ENCODE measurements around the gene REC114.
A peak's percentile ranks its signal among the peaks of the same experiment; 100 is the strongest.
"Not testable (repeated sequence)": the region's sequence is repeated elsewhere in the genome, so short reads cannot be mapped to it uniquely, and the experiment has no call there.

Gene REC114

DNA sequence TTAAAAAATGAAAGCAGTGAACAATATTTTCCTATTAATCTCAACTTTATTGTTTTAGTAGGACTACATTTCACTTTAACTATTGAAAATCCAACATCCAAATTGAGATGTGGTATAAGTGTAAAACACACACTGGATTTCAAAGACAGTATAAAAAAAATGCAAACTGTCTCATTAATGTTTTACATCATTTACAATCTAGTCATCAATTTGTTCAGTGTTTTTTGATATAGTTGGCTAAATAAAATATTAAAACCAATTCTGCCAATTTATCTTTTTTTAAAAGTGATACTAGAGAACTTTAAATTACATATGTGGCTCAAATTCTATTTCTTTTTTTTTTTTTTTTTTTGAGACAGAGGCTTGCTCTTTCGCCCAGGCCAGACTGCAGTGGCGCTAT is 95.2 kb downstream of the REC114 start:
- no peaks in the 10 kb centered on the region for H3K9me3 Mint-ChIP-seq
- no peaks in the 10 kb centered on the region for H3K27me3 Mint-ChIP-seq
- H3K4me1 Mint-ChIP-seq (ENCODE audit: low read depth) = no peaks in the 10 kb centered on the region
- no peaks in the 10 kb centered on the region for H3K36me3 Mint-ChIP-seq (ENCODE audit: low read depth)
- H3K4me3 Mint-ChIP-seq = no peak overlapping the region
- no peak overlapping the region for H3K27ac Mint-ChIP-seq

DNA sequence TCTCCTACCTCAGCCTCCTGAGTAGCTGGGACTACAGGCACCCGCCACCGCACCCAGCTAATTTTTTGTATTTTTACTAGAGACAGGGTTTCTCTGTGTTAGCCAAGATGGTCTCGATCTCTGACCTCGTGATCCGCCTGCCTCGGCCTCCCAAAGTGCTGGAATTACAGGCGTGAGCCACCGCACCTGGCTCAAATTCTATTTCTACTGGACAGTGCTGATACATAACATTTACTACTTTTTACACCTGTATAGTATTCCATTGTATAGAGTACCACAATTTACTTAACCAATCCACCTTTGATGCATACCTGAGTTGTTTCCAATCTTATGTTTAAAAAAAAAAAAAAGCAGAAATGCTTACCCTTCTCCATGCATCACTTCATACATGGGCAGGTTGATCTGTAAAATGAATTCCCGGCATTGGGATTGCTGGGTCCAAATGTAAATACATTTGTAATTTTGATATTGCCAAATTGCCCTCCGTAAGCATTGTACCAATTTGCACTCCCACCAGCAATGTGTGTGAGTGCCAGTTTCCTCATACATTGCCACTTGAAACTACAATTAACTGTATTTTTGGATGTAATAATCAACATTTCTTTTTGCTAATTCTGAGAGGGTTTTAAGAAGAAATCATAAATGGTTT is 95.7 kb downstream of the REC114 start:
- no peaks in the 10 kb centered on the region for H3K36me3 Mint-ChIP-seq (ENCODE audit: low read depth)
- no peak overlapping the region for H3K4me3 Mint-ChIP-seq
- no peaks in the 10 kb centered on the region for H3K9me3 Mint-ChIP-seq
- no peaks in the 10 kb centered on the region for H3K4me1 Mint-ChIP-seq (ENCODE audit: low read depth)
- no peaks in the 10 kb centered on the region for H3K27me3 Mint-ChIP-seq
- H3K27ac Mint-ChIP-seq = no peak overlapping the region

DNA sequence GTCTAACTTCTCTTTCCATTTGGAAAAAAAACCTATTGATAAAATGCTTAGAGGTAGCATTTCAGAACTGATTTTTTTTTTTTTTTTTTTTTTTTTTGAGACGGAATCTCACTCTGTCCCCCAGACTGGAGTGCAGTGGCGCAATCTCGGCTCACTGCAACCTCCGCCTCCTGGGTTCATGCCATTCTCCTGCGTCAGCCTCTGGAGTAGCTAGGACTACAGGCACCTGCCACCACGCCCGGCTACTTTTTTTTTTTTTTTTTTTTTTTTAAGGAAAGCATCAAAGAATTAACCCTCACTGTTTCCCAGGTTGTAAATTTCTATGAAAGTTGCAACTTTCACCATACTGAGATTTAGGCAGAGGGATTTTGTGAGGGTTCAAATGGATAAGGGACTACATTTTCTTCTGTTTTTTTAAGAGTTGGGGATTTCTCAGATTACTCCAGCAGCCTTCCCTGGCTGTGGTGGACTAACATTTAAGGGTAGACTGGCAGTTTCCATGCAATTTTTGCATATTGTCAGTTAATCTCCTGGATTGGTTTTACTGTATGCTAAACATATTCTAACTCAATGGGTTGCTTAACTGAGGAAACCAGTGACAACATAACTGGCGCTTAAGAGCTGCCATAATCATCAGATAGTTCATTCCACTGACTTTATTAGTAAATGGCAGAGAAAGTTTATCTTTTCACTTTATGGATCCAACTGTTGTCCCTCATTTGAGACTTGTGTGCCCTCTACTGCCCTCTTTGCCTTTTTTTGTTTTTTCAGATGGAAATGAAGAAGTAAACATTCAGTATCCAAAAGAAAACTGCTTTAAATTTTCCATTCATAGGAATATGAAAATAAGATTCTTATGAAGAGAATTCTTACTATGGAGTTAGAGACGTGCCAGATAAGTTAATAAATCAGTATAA is 96.5 kb downstream of the REC114 start:
- Mint-ChIP-seq H3K9me3 (no peaks in the 10 kb centered on the region), H3K4me1 (ENCODE audit: low read depth) (no peaks in the 10 kb centered on the region), H3K27me3 (no peaks in the 10 kb centered on the region), H3K27ac (no peak overlapping the region), H3K4me3 (no peak overlapping the region), H3K36me3 (ENCODE audit: low read depth) (no peaks in the 10 kb centered on the region)

DNA sequence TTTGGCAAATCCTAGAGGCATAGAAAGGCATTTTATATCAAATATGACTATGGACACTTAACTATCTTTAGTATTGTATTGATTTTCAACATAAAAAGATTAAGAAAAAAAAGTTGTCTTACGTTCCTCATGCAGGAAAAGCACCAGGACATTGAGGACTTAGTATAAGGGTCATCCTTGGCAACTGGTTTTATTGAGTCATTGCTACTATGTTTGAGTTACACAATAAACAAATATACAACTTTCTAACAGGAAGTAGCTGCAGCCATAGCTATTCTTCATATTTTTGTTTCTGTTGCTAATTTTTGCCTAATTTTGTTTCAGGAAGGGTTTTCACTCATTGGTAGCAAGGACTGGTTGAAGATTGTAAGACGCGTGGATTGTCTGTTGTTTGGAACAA is 97.2 kb downstream of the REC114 start:
- H3K36me3 Mint-ChIP-seq (ENCODE audit: low read depth) = no peaks in the 10 kb centered on the region
- H3K27ac Mint-ChIP-seq = no peak overlapping the region
- H3K4me3 Mint-ChIP-seq = no peak overlapping the region
- no peaks in the 10 kb centered on the region for H3K4me1 Mint-ChIP-seq (ENCODE audit: low read depth)
- H3K9me3 Mint-ChIP-seq = no peaks in the 10 kb centered on the region
- no peaks in the 10 kb centered on the region for H3K27me3 Mint-ChIP-seq

DNA sequence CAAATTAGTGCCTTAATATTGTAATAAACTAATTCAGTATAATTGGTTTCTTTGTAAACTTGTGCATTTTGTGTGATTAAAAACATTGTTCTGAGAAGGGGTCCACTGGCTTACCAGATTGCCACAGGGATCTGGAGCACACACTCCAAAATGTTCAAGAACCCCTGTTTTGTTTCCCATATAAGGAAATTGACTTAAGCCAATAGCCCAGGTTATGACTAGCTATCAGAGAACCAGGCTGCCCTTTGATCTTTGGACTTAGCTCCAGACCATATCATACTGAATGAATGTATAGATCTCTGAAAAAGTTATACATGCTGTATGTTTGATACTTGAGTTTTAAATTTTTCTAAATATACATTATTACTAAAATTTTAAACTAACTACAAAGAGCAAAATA is 98.5 kb downstream of the REC114 start:
- Mint-ChIP-seq H3K4me1 (ENCODE audit: low read depth) (no peaks in the 10 kb centered on the region), H3K36me3 (ENCODE audit: low read depth) (no peaks in the 10 kb centered on the region), H3K4me3 (no peak overlapping the region), H3K9me3 (no peaks in the 10 kb centered on the region), H3K27ac (no peak overlapping the region), H3K27me3 (no peaks in the 10 kb centered on the region)

DNA sequence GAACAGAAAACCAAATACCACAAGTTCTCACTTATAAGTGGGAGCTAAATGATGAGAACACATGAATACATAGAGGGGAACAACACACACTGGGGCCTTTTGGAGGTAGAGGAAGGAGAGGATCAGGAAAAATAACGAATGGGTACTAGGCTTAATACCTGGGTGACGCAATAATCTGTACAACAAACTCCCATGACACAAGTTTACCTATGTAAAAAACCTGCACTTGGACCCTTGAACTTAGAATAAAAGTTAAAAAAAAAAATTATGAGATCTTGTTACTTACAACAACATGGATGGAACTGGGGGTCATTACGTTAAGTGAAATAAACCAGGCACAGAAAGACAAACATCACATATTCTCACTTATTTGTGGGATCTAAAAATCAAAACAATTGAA is 106.0 kb downstream of the REC114 start:
- not testable (repeated sequence) for H3K4me3 Mint-ChIP-seq; H3K9me3 Mint-ChIP-seq; H3K4me1 Mint-ChIP-seq (ENCODE audit: low read depth); H3K27me3 Mint-ChIP-seq; H3K36me3 Mint-ChIP-seq (ENCODE audit: low read depth); H3K27ac Mint-ChIP-seq

DNA sequence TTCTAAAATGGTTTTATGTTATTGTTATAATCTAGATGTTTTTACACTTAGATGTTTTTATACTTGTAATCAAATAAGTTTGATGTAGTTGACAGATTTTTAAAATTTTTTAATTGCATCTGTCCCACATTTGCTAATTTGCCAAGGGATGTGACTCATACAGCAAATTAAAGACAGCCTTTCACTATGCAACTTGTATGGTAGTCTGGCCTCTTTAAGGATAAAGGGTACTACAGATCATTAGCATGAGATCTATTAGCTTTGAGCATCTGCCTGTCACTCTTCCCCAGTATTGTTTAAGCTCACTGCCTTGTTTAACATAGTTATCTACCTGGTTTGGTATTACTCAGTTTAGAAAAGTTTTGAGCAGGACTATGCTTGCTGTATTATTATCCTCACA is 107.2 kb downstream of the REC114 start:
- H3K36me3 Mint-ChIP-seq (ENCODE audit: low read depth) = no peaks in the 10 kb centered on the region
- no peak overlapping the region for H3K4me3 Mint-ChIP-seq
- no peaks in the 10 kb centered on the region for H3K9me3 Mint-ChIP-seq
- H3K27me3 Mint-ChIP-seq = no peaks in the 10 kb centered on the region
- no peaks in the 10 kb centered on the region for H3K4me1 Mint-ChIP-seq (ENCODE audit: low read depth)
- H3K27ac Mint-ChIP-seq = no peak overlapping the region

DNA sequence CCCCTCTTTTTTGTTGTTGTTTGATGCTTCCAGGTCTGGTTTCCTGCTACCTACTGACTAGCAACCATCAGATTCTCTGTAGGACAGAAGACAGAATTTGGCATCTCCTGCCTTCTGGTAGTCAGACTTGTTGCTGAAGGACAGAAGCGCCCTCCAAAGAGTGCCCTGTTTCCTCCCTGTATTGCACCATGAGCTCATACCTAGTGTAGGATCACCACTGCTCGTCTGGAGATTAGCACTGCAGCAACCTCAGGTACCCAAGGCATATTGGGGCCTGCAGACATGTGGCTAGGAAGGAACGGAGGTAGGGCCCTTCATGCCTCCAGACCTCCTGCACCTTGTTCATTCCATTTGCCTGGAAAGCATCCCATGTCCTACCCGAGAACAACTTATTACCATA is 112.1 kb downstream of the REC114 start:
- Mint-ChIP-seq H3K27ac (no peak overlapping the region), H3K27me3 (no peaks in the 10 kb centered on the region), H3K9me3 (no peaks in the 10 kb centered on the region), H3K36me3 (ENCODE audit: low read depth) (peaks cover 34% of the 10 kb centered on the region), H3K4me1 (ENCODE audit: low read depth) (no peaks in the 10 kb centered on the region), H3K4me3 (no peak overlapping the region)

DNA sequence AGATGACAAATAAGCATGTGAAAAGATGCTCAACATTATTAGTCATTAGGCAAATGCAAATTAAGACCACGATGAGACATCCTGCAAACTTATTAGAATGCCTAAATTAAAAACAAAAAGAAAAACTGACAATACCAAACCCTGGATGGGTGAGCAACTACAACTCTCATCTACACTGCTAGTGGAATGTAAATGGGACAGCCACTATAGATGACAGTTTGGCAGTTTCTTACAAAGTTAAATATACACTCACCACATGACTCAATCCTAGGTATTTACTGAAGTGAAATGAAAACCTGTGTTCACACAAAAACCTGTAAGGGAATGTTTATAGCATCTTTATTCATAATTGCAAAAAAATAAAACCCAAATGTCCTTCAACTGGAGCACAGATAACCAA is 115.6 kb downstream of the REC114 start:
- Mint-ChIP-seq H3K9me3 (no peaks in the 10 kb centered on the region), H3K4me3 (no peak overlapping the region), H3K4me1 (ENCODE audit: low read depth) (no peaks in the 10 kb centered on the region), H3K36me3 (ENCODE audit: low read depth) (peaks cover 61% of the 10 kb centered on the region), H3K27me3 (no peaks in the 10 kb centered on the region), H3K27ac (no peak overlapping the region)

DNA sequence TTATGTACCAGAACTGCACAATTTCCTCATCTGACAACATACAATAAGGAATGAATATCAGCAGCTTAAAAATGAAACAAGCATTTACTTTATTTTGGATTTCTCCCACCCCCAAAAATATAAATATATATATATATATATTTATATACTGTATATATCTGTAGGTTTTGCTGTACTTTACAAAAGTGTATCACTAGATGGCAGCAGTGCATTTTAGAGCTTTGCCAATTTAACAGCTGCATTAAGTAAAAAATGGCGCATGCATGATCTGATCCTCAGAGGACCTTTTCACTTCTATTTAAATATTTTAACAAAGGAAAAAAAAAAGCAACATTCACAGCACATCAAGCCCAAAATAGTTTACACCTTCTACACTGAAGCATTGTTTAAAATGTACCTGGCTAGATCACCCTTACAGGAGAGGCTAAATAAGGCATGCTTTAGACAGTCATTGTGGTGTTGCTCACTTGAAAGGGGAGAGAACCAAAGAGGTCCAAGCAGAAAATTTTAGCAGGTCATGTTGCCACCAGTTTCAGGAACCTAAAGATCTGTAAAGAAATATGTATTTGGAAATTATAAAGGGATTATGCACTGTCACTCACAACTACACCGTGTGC is 117.6 kb downstream of the REC114 start:
- peaks cover 76% of the 10 kb centered on the region for H3K36me3 Mint-ChIP-seq (ENCODE audit: low read depth)
- no peaks in the 10 kb centered on the region for H3K9me3 Mint-ChIP-seq
- H3K4me1 Mint-ChIP-seq (ENCODE audit: low read depth) = peaks cover 4% of the 10 kb centered on the region
- no peaks in the 10 kb centered on the region for H3K27me3 Mint-ChIP-seq
- no peak overlapping the region for H3K4me3 Mint-ChIP-seq
- H3K27ac Mint-ChIP-seq = no peak overlapping the region

DNA sequence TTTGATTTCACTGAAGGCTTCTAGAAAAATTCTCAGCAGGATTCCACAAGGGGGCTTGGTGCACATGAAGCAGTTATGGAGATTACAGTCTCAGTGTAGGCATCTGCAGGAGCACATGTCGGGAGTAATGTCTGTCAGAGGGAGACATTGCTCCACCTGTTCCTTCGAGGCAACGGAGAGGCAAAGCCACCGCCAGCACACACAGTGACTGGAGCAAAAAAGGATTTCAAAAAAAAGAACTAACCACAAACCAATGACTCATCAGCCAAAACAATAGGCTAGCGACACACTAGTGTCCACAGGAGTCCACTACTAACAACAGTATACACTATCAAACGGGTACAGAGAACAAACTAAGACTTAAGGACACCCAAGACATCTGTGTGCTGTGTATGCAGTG is 121.3 kb downstream of the REC114 start:
- H3K36me3 Mint-ChIP-seq (ENCODE audit: low read depth) = peaks cover 72% of the 10 kb centered on the region
- peak overlapping the region; percentile 28 for H3K27ac Mint-ChIP-seq
- no peaks in the 10 kb centered on the region for H3K27me3 Mint-ChIP-seq
- H3K4me1 Mint-ChIP-seq (ENCODE audit: low read depth) = peaks cover 4% of the 10 kb centered on the region
- no peaks in the 10 kb centered on the region for H3K9me3 Mint-ChIP-seq
- H3K4me3 Mint-ChIP-seq = no peak overlapping the region

DNA sequence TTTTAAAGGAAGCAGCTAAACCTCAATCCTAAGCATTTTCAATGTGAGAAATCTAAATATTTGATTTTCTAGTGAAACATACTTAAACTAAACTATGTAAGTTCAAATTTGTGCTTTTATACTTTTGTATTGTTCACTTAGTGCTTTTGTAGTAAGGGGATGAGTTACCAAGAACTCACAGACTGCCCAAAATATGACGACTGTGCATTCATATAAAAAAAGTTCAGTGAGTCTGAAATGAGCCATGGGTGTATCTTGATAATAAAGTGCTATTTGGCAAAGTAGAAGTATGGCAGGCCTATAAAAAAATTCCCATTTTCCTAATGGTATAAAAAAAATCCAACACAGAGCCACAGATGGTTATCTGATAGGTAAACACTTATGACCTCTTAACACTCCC is 124.1 kb downstream of the REC114 start:
- no peaks in the 10 kb centered on the region for H3K27me3 Mint-ChIP-seq
- H3K4me3 Mint-ChIP-seq = no peak overlapping the region
- H3K27ac Mint-ChIP-seq = no peak overlapping the region
- peaks cover 77% of the 10 kb centered on the region for H3K36me3 Mint-ChIP-seq (ENCODE audit: low read depth)
- H3K9me3 Mint-ChIP-seq = no peaks in the 10 kb centered on the region
- peaks cover 11% of the 10 kb centered on the region for H3K4me1 Mint-ChIP-seq (ENCODE audit: low read depth)

DNA sequence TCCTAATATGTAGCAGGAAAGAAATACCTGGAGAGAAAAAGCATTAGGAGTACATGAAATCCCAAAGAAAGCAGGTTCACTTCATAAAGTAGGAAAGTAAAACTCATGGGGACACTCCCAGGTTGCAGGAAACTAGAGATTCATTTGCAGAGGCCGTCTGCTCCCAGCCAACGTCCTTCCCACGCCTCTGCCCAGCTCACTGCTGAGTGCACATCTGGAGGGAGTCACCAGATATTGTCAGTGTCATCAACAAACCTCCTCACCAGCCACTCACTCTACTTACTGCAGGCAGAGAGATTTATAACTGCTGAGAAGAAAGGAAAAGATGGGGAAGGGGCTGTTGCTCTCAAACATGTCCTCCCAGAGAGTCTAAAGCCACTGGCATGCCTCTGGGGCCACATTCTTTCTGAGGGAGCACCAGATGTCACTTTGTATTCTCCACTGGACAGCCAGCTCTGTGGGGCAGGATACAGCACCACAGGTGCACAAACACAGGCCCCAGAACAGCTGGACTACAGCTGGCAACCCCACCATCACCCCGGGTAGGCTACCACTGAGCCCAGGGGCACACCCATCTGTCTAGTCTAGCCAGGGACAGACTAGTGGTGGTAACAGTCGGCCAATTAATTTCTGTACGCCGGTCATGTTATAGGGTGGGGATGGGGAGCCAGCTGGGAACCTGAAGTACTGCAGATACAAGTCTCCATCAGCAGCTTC is 125.8 kb downstream of the REC114 start:
- peaks cover 19% of the 10 kb centered on the region for H3K4me1 Mint-ChIP-seq (ENCODE audit: low read depth)
- no peak overlapping the region for H3K27ac Mint-ChIP-seq
- H3K36me3 Mint-ChIP-seq (ENCODE audit: low read depth) = peaks cover 67% of the 10 kb centered on the region
- no peak overlapping the region for H3K4me3 Mint-ChIP-seq
- no peaks in the 10 kb centered on the region for H3K9me3 Mint-ChIP-seq
- H3K27me3 Mint-ChIP-seq = no peaks in the 10 kb centered on the region

DNA sequence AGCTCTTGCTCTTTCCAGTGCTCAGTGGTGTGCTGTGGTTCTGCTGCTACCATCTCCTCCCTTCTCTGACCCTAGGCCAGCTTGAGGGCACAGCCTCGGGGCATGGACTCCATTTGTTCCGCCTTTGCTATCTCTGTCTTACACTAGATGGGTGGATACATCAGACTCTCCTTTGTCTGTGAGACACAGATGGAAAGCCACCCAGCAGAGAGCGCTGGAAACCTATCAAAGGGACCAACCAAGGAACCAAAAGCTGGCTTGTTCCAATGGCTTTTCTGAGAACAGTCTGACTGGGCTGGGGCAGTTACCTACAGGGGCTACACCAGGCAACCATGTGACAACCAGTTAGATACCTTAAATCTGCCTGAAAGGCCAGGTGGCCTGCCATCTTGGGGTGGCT is 126.4 kb downstream of the REC114 start:
- H3K9me3 Mint-ChIP-seq = no peaks in the 10 kb centered on the region
- H3K36me3 Mint-ChIP-seq (ENCODE audit: low read depth) = peaks cover 68% of the 10 kb centered on the region
- no peak overlapping the region for H3K27ac Mint-ChIP-seq
- peaks cover 16% of the 10 kb centered on the region for H3K4me1 Mint-ChIP-seq (ENCODE audit: low read depth)
- no peak overlapping the region for H3K4me3 Mint-ChIP-seq
- no peaks in the 10 kb centered on the region for H3K27me3 Mint-ChIP-seq
